WTC11 (cell line): ENCODE measurements around the gene TBC1D4. TPM values are rescaled to one million over a fixed set of nuclear protein-coding genes. Genes with fewer than 3 reads are reported as not detected.

Experiments
- ATAC-seq: fragments of 200-7000 bp; cut with Tn5 transposase; 2 replicates; pipeline ENCODE4 v1.10.0; 2021; ENCODE audit warnings: mild to moderate bottlenecking, moderate library complexity
- CTCF ChIA-PET: fragments of 300-600 bp; sonication (Branson Sonifier 250); formaldehyde crosslinking; loops from one replicate; lab custom pipeline; 2021; ENCODE audit warnings: antibody characterized with exemption; lab: Charles Lee
- POLR2A ChIA-PET: fragments of 350-600 bp; sonication (Branson Sonifier 250); formaldehyde crosslinking; loops from one replicate; lab custom pipeline; 2021; ENCODE audit warnings: antibody characterized with exemption; lab: Charles Lee
- DNase-seq: peaks from one replicate; pipeline ENCODE4 v3.0.0; 2021; ENCODE audit warnings: low spot score
- H3K27ac Mint-ChIP-seq: 2 replicates; pipeline ENCODE4 v1.8.0; 2021; ENCODE audit warnings: mixed read lengths
- H3K27me3 Mint-ChIP-seq: 2 replicates; pipeline ENCODE4 v1.8.0; 2021; ENCODE audit warnings: low read depth, mild to moderate bottlenecking, moderate library complexity, mixed read lengths
- H3K36me3 Mint-ChIP-seq: 2 replicates; pipeline ENCODE4 v1.8.0; 2021; ENCODE audit warnings: mixed read lengths
- H3K4me1 Mint-ChIP-seq: 2 replicates; pipeline ENCODE4 v1.8.0; 2022; ENCODE audit warnings: mixed read lengths
- H3K4me3 Mint-ChIP-seq: 2 replicates; pipeline ENCODE4 v1.8.0; 2021; ENCODE audit warnings: mild to moderate bottlenecking, moderate library complexity, mixed read lengths
- H3K9me3 Mint-ChIP-seq: 2 replicates; pipeline ENCODE4 v1.8.0; 2021; ENCODE audit warnings: mixed read lengths
- CBFB ChIP-seq: sonication (generic); formaldehyde crosslinking; IDR thresholded peaks from 2 replicates; pipeline ENCODE4 v1.8.1; 2022; ENCODE audit warnings: mild to moderate bottlenecking, low read depth, missing genetic modification reagents
- CREM ChIP-seq: sonication (generic); formaldehyde crosslinking; IDR thresholded peaks from 2 replicates; pipeline ENCODE4 v1.8.1; 2022; ENCODE audit warnings: mild to moderate bottlenecking, missing genetic modification reagents, moderate library complexity
- GABPB1 ChIP-seq: sonication (generic); formaldehyde crosslinking; IDR thresholded peaks from 2 replicates; pipeline ENCODE4 v1.8.1; 2023; ENCODE audit warnings: mild to moderate bottlenecking, missing genetic modification reagents
- GRHL2 ChIP-seq: fragments of 250-450 bp; sonication (Bioruptor Pico); IDR thresholded peaks from 2 replicates; pipeline ENCODE4 v1.8.0; 2022; ENCODE audit warnings: mild to moderate bottlenecking, moderate library complexity; ENCODE audit not compliant: insufficient replicate concordance, severe bottlenecking
- HMGA2 ChIP-seq: fragments of 250-450 bp; sonication (Bioruptor Pico); IDR thresholded peaks from 2 replicates; pipeline ENCODE4 v1.4.0; 2021; ENCODE audit warnings: mild to moderate bottlenecking, moderate library complexity
- JAZF1 ChIP-seq: fragments of 250-450 bp; sonication (Bioruptor Pico); IDR thresholded peaks from 2 replicates; pipeline ENCODE4 v1.9.0; 2021; ENCODE audit warnings: moderate library complexity, mild to moderate bottlenecking, inconsistent platforms
- MXD4 ChIP-seq: fragments of 250-450 bp; sonication (Bioruptor Pico); IDR thresholded peaks from 2 replicates; pipeline ENCODE4 v1.8.0; 2021; ENCODE audit warnings: mild to moderate bottlenecking, moderate library complexity, borderline replicate concordance
- NR3C1 ChIP-seq: sonication (generic); formaldehyde crosslinking; conservative IDR thresholded peaks from 2 replicates; pipeline ENCODE4 v1.8.1; 2023; ENCODE audit warnings: low read depth, mild to moderate bottlenecking, missing genetic modification reagents
- RELA ChIP-seq: sonication (generic); formaldehyde crosslinking; IDR thresholded peaks from 2 replicates; pipeline ENCODE4 v1.8.1; 2022; ENCODE audit warnings: missing genetic modification reagents, mild to moderate bottlenecking, borderline replicate concordance
- SMAD4 ChIP-seq: sonication (generic); formaldehyde crosslinking; IDR thresholded peaks from 2 replicates; pipeline ENCODE4 v1.8.0; 2022; ENCODE audit warnings: mild to moderate bottlenecking, missing genetic modification reagents
- ZNF263 ChIP-seq: sonication (generic); formaldehyde crosslinking; IDR thresholded peaks from 2 replicates; pipeline ENCODE4 v1.8.1; 2022; ENCODE audit warnings: low read depth, mild to moderate bottlenecking, moderate library complexity, missing genetic modification reagents
- ZNF317 ChIP-seq: sonication (generic); formaldehyde crosslinking; IDR thresholded peaks from 2 replicates; pipeline ENCODE4 v1.8.1; 2023; ENCODE audit warnings: low read depth, mild to moderate bottlenecking, moderate library complexity, missing genetic modification reagents, borderline replicate concordance
- ZNF416 ChIP-seq: fragments of 250-450 bp; sonication (Bioruptor Pico); IDR thresholded peaks from 2 replicates; pipeline ENCODE4 v1.9.0; 2021; ENCODE audit warnings: mild to moderate bottlenecking, inconsistent platforms
- ZNF423 ChIP-seq: fragments of 250-450 bp; sonication (Bioruptor Pico); IDR thresholded peaks from 2 replicates; pipeline ENCODE4 v2.1.2; 2022; ENCODE audit warnings: mild to moderate bottlenecking, moderate library complexity
- total RNA-seq: library from RNA; stranded (reverse); gene quantifications from 3 replicates; pipeline ENCODE4 v1.2.3, GENCODE V29; 2021
- TF ChIP-seq, protein P1 (sequence below): sonication (generic); formaldehyde crosslinking; IDR thresholded peaks from 2 replicates; pipeline ENCODE4 v1.8.0; 2022; ENCODE audit warnings: mild to moderate bottlenecking, missing genetic modification reagents
- TF ChIP-seq, protein P2 (sequence below): sonication (generic); formaldehyde crosslinking; IDR thresholded peaks from 2 replicates; pipeline ENCODE4 v1.8.1; 2023; ENCODE audit warnings: mild to moderate bottlenecking, missing genetic modification reagents
- TF ChIP-seq, protein P3 (sequence below): sonication (generic); formaldehyde crosslinking; IDR thresholded peaks from 2 replicates; pipeline ENCODE4 v1.8.0; 2023; ENCODE audit warnings: missing genetic modification reagents
- TF ChIP-seq, protein P4 (sequence below): fragments of 250-450 bp; sonication (Bioruptor Pico); IDR thresholded peaks from 2 replicates; pipeline ENCODE4 v1.9.0; 2021; ENCODE audit warnings: moderate library complexity, mild to moderate bottlenecking, inconsistent platforms, borderline replicate concordance
- TF ChIP-seq, protein P5 (sequence below): sonication (generic); formaldehyde crosslinking; IDR thresholded peaks from 2 replicates; pipeline ENCODE4 v1.8.0; 2022; ENCODE audit warnings: mild to moderate bottlenecking, missing genetic modification reagents
- TF ChIP-seq, protein P6 (sequence below): sonication (generic); formaldehyde crosslinking; IDR thresholded peaks from 2 replicates; pipeline ENCODE4 v1.8.1; 2022; ENCODE audit warnings: low read depth, missing genetic modification reagents, borderline replicate concordance

Gene TBC1D4
- total RNA-seq, 1 experiment from 2014 or later = 37.1 TPM

DNA sequence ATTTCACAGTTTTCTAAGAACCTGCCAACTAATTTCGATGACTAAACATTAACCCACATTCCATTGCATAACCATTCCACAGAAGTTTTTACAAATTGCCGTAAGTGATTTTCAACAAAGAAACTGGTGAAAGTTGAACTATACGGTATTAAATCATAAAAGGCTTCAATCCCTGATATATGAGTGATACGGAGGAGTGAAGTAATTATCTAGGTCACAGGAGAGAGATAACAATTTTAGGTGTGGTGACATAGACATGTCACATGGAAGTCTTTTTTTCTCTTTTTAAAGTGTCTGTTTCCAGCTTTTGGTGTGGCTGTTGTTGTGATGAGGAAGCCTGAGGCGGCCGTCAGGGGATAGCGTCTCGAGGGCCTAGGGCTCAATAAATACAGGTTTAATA, 29.4 kb downstream of the TBC1D4 start (continued):
- TF ChIP-seq, protein P1, sequence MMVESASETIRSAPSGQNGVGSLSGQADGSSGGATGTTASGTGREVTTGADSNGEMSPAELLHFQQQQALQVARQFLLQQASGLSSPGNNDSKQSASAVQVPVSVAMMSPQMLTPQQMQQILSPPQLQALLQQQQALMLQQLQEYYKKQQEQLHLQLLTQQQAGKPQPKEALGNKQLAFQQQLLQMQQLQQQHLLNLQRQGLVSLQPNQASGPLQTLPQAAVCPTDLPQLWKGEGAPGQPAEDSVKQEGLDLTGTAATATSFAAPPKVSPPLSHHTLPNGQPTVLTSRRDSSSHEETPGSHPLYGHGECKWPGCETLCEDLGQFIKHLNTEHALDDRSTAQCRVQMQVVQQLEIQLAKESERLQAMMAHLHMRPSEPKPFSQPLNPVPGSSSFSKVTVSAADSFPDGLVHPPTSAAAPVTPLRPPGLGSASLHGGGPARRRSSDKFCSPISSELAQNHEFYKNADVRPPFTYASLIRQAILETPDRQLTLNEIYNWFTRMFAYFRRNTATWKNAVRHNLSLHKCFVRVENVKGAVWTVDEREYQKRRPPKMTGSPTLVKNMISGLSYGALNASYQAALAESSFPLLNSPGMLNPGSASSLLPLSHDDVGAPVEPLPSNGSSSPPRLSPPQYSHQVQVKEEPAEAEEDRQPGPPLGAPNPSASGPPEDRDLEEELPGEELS (CRISPR knock-in tag) = no peak
- TF ChIP-seq, protein P2, sequence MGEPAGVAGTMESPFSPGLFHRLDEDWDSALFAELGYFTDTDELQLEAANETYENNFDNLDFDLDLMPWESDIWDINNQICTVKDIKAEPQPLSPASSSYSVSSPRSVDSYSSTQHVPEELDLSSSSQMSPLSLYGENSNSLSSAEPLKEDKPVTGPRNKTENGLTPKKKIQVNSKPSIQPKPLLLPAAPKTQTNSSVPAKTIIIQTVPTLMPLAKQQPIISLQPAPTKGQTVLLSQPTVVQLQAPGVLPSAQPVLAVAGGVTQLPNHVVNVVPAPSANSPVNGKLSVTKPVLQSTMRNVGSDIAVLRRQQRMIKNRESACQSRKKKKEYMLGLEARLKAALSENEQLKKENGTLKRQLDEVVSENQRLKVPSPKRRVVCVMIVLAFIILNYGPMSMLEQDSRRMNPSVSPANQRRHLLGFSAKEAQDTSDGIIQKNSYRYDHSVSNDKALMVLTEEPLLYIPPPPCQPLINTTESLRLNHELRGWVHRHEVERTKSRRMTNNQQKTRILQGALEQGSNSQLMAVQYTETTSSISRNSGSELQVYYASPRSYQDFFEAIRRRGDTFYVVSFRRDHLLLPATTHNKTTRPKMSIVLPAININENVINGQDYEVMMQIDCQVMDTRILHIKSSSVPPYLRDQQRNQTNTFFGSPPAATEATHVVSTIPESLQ = no peak
- TF ChIP-seq ZNF317 (no peak), SMAD4 (no peak), GABPB1 (no peak)
- TF ChIP-seq, protein P3, sequence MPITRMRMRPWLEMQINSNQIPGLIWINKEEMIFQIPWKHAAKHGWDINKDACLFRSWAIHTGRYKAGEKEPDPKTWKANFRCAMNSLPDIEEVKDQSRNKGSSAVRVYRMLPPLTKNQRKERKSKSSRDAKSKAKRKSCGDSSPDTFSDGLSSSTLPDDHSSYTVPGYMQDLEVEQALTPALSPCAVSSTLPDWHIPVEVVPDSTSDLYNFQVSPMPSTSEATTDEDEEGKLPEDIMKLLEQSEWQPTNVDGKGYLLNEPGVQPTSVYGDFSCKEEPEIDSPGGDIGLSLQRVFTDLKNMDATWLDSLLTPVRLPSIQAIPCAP (CRISPR knock-in tag) = no peak

DNA sequence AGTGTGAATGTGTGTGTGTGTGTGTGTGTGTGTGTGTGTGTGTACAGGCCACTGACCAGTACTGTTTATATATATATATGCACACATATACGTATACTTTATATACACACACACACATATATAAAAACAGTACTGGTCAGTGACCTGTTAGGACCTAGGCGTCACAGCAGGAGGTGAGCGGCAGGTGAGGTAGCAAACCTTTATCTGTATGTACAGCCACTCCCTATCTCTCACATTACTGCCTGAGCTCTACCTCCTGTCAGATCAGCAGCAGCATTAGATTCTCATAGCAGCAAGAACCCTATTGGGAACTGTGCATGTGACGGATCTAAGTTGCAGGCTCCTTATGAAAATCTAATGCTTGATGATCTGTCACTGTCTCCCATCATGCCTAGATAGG, 34.5 kb downstream of the TBC1D4 start:
- POLR2A ChIA-PET = no interaction called here
- CTCF ChIA-PET = no interaction called here
- ATAC-seq (no peak), DNase-seq (no peak)
- H3K4me1 Mint-ChIP-seq = peaks cover 23% of the 10 kb centered on the region
- H3K27ac Mint-ChIP-seq = no peak overlapping the region
- H3K4me3 Mint-ChIP-seq = no peak overlapping the region
- H3K27me3 Mint-ChIP-seq = no peaks in the 10 kb centered on the region
- peaks cover 9% of the 10 kb centered on the region; the same call in 1 of the 2 replicates for H3K9me3 Mint-ChIP-seq
- peaks cover 16% of the 10 kb centered on the region for H3K36me3 Mint-ChIP-seq
- TF ChIP-seq CBFB (no peak), NR3C1 (no peak), ZNF423 (CRISPR knock-in tag) (no peak), RELA (no peak), ZNF416 (no peak), MXD4 (no peak), GRHL2 (CRISPR knock-in tag) (no peak), JAZF1 (CRISPR knock-in tag) (no peak), ZNF263 (no peak)
- TF ChIP-seq, protein P4, sequence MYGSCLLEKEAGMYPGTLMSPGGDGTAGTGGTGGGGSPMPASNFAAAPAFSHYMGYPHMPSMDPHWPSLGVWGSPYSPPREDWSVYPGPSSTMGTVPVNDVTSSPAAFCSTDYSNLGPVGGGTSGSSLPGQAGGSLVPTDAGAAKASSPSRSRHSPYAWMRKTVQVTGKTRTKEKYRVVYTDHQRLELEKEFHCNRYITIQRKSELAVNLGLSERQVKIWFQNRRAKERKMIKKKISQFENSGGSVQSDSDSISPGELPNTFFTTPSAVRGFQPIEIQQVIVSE (CRISPR knock-in tag) = no peak
- TF ChIP-seq, protein P5, sequence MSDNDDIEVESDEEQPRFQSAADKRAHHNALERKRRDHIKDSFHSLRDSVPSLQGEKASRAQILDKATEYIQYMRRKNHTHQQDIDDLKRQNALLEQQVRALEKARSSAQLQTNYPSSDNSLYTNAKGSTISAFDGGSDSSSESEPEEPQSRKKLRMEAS (CRISPR knock-in tag) = no peak

DNA sequence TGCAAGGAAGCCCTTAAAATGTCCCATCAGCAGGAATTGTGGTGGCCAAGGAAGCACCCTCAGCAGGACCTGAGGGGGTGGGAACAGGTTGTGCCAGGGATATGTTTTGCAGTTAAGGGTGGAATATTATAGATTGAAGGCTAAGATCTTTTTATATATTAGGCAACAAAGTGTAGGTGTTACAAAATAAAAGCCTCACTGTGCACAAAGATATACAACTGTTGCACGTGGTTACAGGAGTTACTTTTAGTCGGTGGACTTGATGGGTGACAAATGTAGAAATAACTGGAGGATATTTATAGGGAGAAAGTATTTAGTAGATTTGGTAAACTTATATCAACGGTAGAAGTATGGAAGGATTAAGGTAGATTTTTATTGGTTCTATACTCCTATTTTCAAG, 35.1 kb downstream of the TBC1D4 start:
- H3K36me3 Mint-ChIP-seq = peaks cover 16% of the 10 kb centered on the region
- H3K27ac Mint-ChIP-seq = no peak overlapping the region
- peaks cover 9% of the 10 kb centered on the region; the same call in 1 of the 2 replicates for H3K9me3 Mint-ChIP-seq
- TF ChIP-seq RELA = no peak
- no peak for TF ChIP-seq CREM (CRISPR knock-in tag)
- TF ChIP-seq, protein P6, sequence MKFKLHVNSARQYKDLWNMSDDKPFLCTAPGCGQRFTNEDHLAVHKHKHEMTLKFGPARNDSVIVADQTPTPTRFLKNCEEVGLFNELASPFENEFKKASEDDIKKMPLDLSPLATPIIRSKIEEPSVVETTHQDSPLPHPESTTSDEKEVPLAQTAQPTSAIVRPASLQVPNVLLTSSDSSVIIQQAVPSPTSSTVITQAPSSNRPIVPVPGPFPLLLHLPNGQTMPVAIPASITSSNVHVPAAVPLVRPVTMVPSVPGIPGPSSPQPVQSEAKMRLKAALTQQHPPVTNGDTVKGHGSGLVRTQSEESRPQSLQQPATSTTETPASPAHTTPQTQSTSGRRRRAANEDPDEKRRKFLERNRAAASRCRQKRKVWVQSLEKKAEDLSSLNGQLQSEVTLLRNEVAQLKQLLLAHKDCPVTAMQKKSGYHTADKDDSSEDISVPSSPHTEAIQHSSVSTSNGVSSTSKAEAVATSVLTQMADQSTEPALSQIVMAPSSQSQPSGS (CRISPR knock-in tag) = no peak
- TF ChIP-seq HMGA2 (CRISPR knock-in tag) = no peak
- TF ChIP-seq, all 79 proteins: peak for 0
- ATAC-seq = no peak
- CTCF ChIA-PET = no interaction called here
- no peak for DNase-seq
- no peak overlapping the region for H3K4me3 Mint-ChIP-seq
- H3K4me1 Mint-ChIP-seq = peaks cover 23% of the 10 kb centered on the region
- POLR2A ChIA-PET = interaction anchor here (1.3 kb wide), 1 partner anchor 35 kb away, joined by 4 read pairs; the partner anchor contains the start of gene TBC1D4
- no peaks in the 10 kb centered on the region for H3K27me3 Mint-ChIP-seq
